ENCODE measurements around the gene ZNRF4.

The ZNRF4 gene

GRCh38 chr19:5444431-5444830, 10.8 kb upstream of the ZNRF4 start:
- DNase-seq = no peak

DNA sequence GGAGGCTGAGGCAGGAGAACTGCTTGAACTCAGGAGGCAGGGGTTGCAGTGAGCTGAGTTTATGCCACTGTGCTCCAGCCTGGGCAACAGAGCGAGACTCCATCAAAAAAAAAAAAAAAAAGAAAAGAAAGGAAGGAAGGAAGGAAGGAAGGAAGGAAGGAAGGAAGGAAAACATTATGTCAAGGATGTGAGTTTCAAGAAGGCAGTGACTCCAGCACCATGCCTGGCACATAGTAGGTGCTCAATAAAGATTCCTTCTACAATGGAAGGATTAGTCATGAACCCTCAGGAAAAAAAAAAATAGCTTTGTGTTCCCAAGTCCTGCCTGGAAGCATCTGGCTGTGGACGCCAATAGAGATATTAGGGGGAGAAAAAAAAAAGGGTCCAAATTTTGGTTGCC, 10.1 kb upstream of the ZNRF4 start:
- DNase-seq = no peak

DNA sequence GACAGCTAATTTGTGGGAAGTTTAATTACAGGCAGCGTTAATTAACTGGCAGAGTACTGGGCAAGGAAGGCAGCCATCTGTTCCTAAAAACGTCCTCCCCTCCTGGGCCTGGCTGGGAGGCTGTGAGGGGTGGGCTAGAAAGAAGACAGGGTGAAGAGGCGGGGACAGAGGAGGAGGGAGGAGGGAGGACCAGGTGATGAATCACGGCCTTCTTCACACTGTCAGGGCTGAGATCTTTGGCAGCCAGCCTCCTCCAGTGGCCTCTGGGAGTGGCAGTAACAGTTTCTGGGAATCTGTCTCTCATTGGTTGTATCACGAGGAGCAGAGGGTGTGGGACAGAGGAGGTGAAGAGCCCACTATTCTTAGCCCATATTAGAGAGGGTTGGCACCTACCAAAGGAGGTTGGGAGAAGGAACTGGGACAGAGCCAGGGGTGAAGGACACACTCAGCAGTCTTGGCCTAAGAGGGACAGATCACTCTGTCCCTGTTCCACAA, 9.6 kb upstream of the ZNRF4 start:
- no peak for DNase-seq

- no peak for DNase-seq
Measured at GRCh38 chr19:5447700-5448311, 7.4 kb upstream of the ZNRF4 start.

DNA sequence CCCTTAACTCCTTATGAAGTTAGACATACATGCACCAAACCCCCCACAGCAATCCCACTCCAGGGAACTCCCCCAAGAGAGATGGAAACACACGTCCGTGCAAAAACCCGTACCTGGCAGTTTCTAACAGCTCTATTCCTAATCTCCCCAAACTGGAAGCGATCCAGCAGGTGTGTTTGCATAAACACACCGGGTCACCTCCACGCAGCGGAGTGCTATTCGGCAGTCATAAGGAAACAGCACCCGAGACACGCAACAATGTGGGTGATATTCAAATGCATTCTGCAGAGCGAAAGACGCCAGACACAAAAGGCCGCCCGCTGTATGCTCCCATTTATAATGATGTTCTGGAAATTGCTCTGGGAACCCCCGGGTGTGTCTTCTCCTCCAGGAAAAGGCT, 6.8 kb upstream of the ZNRF4 start:
- DNase-seq = no peak

DNA sequence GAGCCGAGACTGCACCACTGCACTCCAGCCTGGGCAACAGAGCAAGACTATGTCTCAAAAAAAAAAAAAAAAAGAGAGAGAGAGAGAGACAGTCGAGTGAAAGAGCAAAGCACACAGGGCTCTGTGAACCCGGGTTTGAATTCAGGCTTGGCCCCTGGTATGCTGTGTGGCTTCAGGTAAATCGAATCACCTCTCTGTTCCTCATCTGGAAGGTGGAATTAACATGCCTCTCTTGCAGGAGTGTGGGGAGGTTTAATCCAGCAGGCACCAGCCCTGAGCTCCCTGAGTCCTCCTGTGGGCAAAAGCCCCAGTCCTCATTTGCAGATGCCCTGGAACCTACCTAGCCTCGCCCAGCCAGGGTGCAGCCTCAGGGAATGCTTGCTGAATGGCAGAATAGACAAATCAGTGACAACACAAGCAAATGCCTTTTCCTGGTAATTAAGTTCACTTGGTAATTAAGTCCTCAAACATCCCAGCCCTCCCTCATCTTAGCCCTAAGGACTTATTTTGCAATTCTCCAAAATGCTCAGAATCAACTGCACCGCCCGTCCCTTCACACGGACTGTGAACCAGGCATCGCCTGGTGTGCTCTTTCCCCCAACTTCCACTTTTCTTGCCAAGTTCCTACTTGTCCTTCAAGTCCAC, 4.6 kb upstream of the ZNRF4 start:
- no peak for DNase-seq

GRCh38 chr19:5451494-5451893, 3.7 kb upstream of the ZNRF4 start:
- no peak for DNase-seq

DNA sequence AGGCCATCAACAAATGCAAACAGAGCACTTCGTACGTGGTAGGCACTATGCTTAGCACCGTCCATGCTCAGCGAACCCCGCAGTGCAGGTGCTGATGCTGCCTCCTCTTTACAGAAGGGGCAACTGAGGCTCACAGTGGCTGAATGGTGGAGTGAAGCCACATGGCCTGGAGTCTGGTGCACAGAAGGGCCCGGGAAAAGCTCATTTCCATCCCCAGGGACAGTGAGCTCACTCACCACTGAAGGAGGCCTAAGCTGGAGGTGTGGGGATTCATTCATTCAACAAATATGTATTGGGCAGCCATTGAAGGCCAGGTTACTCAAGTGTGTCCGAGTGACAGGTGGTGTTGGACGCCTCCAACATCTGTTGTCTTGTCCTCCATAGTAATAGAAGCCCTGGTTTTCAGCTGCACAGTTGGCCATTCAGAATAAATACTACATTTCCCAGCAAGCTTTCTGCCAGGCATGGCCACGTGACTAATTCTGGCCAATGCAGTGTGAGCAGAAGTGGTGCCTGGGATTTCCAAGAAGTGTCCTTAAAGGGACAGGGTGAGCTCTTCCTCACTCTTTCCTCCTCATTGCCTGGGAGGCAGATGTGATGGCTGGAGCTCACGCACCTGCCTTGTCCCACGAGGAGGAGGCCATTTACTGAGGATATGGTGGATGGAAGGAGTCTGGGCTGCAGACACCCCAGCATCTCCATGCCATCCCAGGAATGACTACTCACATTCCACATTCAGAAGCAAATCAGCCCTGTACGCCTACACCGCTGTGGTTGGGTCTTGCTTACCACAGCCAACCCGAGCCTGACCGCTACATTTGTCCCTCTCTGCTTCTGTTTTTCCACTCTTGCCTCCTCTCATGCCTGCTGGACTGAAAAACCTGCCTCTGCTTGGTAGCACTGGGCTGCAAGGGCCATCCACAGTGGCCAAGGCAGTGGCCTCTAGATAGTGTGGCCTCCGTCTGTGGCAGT, 2.3 kb upstream of the ZNRF4 start:
- DNase-seq = no peak

GRCh38 chr19:5454743-5455142, 474 bp upstream of the ZNRF4 start:
- DNase-seq = no peak

- DNase-seq = no peak
Measured at GRCh38 chr19:5456130-5456840, 1.1 kb downstream of the ZNRF4 start.

DNA sequence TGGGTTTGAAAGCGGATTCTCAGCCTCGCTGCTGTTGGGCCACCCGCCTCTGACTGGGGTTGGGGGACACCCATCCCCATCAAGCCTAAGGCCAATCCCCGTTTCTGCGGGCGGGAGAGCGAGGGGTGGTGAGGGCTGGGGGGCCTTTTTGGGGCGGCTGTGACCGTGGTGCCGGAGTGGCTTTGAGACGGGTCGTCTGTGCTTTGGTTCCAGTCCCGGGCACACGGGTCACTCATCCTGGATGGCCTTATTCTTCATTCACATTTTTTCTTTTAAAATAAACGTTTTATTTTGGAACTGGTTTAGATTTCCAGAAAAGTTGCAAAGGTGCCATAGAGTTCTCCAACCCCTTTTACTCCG, 1.6 kb downstream of the ZNRF4 start:
- DNase-seq = no peak

- DNase-seq = no peak
Measured at GRCh38 chr19:5457709-5458108, 2.5 kb downstream of the ZNRF4 start.

- no peak for DNase-seq
Measured at GRCh38 chr19:5458420-5458819, 3.2 kb downstream of the ZNRF4 start.

- no peak for DNase-seq
Measured at GRCh38 chr19:5459360-5459759, 4.1 kb downstream of the ZNRF4 start.

GRCh38 chr19:5460748-5461147, 5.5 kb downstream of the ZNRF4 start:
- no peak for DNase-seq

GRCh38 chr19:5463959-5464358, 8.7 kb downstream of the ZNRF4 start:
- no peak for DNase-seq

DNA sequence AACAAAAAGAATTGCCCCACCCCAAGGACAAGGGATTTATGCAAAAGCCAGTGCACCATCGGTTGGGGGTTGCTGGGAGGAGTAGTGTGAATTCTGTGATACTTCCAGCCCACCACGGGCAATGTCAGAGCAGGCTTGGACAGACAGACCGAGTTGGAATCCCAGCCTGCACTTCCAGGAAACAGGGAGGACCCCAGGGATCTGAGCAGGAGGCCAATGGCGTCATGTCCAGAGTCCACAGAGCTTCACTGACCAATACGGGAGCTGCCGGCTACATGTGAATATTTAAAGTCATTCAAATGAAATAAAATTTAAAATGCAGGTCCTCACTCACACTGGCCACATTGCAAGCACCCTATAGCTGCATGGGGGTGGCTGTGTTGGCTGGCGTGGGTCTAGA, 10.9 kb downstream of the ZNRF4 start:
- no peak for DNase-seq

DNA sequence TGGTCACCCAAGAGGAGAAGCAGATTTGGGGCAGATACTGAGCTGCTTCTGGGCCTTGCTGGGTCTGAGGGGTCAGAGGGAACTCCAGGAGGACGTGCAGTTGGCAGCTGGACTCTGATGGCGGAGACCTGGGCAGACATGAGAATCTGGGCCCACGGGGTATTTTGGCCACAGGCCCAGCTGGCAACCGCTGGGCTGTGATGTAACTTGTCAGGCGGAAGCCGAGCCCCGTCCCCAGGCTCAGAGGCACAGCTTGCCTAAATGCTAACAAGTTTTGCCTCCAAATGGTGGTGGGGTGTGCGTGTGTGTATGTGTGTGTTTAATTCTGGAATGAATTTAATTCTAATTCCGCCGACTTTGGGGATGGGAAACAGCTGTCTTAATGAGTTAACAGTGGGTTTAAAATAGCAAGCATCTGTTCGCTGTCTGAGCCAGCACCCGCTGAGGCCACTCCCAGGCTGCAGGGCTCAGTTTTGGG, 11.6 kb downstream of the ZNRF4 start:
- DNase-seq = no peak

GRCh38 chr19:5470264-5470671, 15.1 kb downstream of the ZNRF4 start:
- no peak for DNase-seq

DNA sequence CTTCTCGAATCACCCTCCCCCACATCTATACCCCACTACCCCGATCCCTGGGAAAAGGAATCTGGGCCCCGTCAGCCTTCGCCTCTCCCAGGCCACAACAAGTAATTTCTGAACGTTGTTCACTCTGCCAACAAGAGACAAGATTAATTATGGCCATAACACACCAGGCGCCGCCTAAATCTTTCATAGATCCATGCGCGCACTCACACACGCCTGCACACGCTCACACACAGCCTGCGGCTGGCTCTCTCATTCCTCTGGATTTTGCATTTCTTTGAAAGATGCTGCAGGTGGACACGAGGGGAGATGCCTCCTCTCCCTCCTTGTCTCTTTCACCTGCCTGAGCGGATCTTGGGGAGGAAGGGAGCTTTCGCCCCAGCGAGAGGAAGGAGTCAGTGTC, 17.1 kb downstream of the ZNRF4 start:
- DNase-seq = no peak

DNA sequence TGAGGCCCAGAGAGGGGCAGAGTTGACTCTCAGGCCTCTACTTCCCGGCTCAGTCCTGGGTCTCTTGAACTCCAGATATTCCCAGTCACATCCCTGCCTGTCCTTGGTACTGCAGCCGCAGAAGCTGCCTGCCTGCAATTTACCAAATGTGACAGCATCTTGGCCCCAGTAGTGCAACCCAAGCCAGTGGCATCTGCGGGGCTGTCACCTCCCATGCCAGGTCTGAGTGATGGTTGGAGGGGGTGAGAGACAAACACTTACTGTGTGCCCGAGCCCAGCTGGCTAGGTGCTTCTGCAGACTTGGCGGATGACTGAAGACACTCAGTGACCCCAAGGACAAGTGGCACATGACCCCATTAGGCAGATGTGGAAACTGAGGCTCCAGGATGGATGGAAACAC, 18.4 kb downstream of the ZNRF4 start:
- DNase-seq = no peak

DNA sequence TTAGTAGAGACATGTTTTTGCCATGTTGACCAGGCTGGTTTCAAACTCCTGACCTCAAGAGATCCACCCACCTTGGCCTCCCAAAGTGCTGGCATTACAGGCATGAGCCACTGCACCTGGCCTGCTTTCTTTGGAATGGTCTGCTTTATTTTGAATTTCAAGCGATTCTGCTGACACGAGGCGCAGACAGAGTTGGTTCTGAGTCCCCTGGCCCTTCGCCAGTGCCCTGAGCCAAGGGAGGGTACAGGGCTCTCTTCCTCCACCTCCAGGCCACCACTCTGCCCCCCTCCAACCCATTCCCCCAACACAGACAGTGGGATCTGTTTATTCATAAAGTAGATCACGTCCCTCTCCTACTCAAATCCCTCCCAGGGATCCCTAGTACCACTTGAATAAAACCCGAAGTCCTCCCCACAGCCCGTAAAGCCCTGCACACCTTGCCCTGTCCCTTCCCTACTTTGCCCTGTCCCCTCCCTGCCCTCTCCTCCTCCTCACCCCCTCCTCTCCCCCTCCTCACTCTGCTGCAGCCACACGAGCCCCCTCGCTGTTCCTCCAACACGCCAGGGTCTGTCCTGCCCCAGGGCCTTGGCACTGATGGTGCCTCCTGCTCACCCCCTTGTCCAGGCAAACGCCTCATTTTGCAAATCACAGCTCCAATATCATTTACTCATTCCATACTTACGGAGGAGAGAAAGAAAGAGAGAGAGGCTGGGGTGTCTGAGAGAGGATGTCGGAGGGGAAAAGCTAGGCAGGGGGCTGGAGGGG, 22.4 kb downstream of the ZNRF4 start:
- DNase-seq = no peak
